Natural killer cell (primary cell): ENCODE measurements around the gene FBXL3. TPM values are rescaled to one million over a fixed set of nuclear protein-coding genes. Genes with fewer than 3 reads are reported as not detected.

Experiments
- ATAC-seq, 3 donors: fragments of 150-1000 bp in 2 of 3; fragments of 200-7000 bp in 1 of 3; cut with Tn5 transposase; 1 replicate in 1 of 3; 2 replicates in 2 of 3; pipeline ENCODE4 v1.10.0; 2021; ENCODE audit warnings: mild to moderate bottlenecking in 2 of 3, moderate library complexity in 2 of 3
- DNase-seq, 2 donors: peaks; one replicate each; pipeline versions ENCODE4 v3.0.0 to v3.0.0-alpha.2; 2013 to 2021; ENCODE audit warnings: mixed read lengths in 1 of 2
- H3K27ac ChIP-seq: one replicate; pipeline ENCODE4 v1.5.1; 2013; ENCODE audit warnings: mild to moderate bottlenecking, low read length
- H3K27me3 ChIP-seq: one replicate; pipeline ENCODE4 v1.6.1; 2013; ENCODE audit warnings: low read length; ENCODE audit not compliant: control insufficient read depth, insufficient read depth
- H3K36me3 ChIP-seq: one replicate; pipeline ENCODE4 v1.6.1; 2013; ENCODE audit warnings: low read length; ENCODE audit not compliant: control insufficient read depth, insufficient read depth
- H3K4me1 ChIP-seq: one replicate; pipeline ENCODE4 v1.6.1; 2013; ENCODE audit warnings: low read length; ENCODE audit not compliant: control insufficient read depth, insufficient read depth
- H3K4me3 ChIP-seq: one replicate; pipeline ENCODE4 v1.5.1; 2013; ENCODE audit warnings: low read length
- H3K9me3 ChIP-seq: one replicate; pipeline ENCODE4 v1.6.1; 2013; ENCODE audit warnings: low read length; ENCODE audit not compliant: control insufficient read depth, insufficient read depth
- H3K27ac Mint-ChIP-seq, 2 donors: one replicate each; pipeline ENCODE4 v1.8.0; 2022; ENCODE audit warnings: mild to moderate bottlenecking in 2 of 2, mixed read lengths in 2 of 2, moderate library complexity in 1 of 2
- H3K27me3 Mint-ChIP-seq, 2 donors: one replicate each; pipeline ENCODE4 v1.8.0; 2022; ENCODE audit warnings: low read depth in 2 of 2, mixed read lengths in 2 of 2
- H3K36me3 Mint-ChIP-seq: one replicate; pipeline ENCODE4 v1.8.0; 2022; ENCODE audit warnings: mixed read lengths
- H3K4me1 Mint-ChIP-seq, 2 donors: one replicate each; pipeline ENCODE4 v1.8.0; 2022; ENCODE audit warnings: mixed read lengths in 2 of 2
- H3K4me3 Mint-ChIP-seq: one replicate; pipeline ENCODE4 v1.8.0; 2022; ENCODE audit warnings: mild to moderate bottlenecking, moderate library complexity, mixed read lengths
- H3K9me3 Mint-ChIP-seq, 2 donors: one replicate each; pipeline ENCODE4 v1.8.0; 2022; ENCODE audit warnings: mixed read lengths in 2 of 2
- WGBS: methylation state at CpG from one replicate; pipeline ENCODE4 v1.1.7; 2013; ENCODE audit warnings: missing lambda C conversion rate; ENCODE audit not compliant: insufficient coverage; 5-methylcytosine and 5-hydroxymethylcytosine counted together
- intact Hi-C: fragments of 100-400 bp; cut with micrococcal nuclease; formaldehyde crosslinking; loops from one replicate; pipeline ENCODE4 v1.14.2; 2022
- total RNA-seq, 4 donors: library from RNA; stranded (reverse); fragments of 120-200 nt in 1 of 4; gene quantifications; one replicate each; pipeline versions ENCODE4 v1.2.3 to v1.2.4, GENCODE V29; 2013 to 2022
- TF ChIP-seq, protein P1 (sequence below): fragments of 200-600 bp; IDR thresholded peaks from one replicate; pipeline ENCODE4 v1.8.0; 2022; ENCODE audit warnings: antibody characterized with exemption

The FBXL3 gene
- total RNA-seq, 3 donors from 2014 or later (not counting 1 experiment from before 2014, with no cell fraction given), result 57.1 to 61.9 (median 58.0) TPM

GRCh38 chr13:77016888-77017623, 9.9 kb downstream of the FBXL3 start:
- Histone ChIP-seq H3K27ac (no peak overlapping the region), H3K9me3 (no peaks in the 10 kb centered on the region), H3K4me1 (peaks cover under 1% of the 10 kb centered on the region), H3K36me3 (peaks cover 76% of the 10 kb centered on the region), H3K4me3 (no peak overlapping the region), H3K27me3 (no peaks in the 10 kb centered on the region)
- TF ChIP-seq, protein P1, sequence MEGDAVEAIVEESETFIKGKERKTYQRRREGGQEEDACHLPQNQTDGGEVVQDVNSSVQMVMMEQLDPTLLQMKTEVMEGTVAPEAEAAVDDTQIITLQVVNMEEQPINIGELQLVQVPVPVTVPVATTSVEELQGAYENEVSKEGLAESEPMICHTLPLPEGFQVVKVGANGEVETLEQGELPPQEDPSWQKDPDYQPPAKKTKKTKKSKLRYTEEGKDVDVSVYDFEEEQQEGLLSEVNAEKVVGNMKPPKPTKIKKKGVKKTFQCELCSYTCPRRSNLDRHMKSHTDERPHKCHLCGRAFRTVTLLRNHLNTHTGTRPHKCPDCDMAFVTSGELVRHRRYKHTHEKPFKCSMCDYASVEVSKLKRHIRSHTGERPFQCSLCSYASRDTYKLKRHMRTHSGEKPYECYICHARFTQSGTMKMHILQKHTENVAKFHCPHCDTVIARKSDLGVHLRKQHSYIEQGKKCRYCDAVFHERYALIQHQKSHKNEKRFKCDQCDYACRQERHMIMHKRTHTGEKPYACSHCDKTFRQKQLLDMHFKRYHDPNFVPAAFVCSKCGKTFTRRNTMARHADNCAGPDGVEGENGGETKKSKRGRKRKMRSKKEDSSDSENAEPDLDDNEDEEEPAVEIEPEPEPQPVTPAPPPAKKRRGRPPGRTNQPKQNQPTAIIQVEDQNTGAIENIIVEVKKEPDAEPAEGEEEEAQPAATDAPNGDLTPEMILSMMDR, result no peak
- no peak overlapping the region for H3K27ac Mint-ChIP-seq
- no peaks in the 10 kb centered on the region for H3K9me3 Mint-ChIP-seq
- DNase-seq, result no peak
- no peaks in the 10 kb centered on the region for H3K27me3 Mint-ChIP-seq
- WGBS, result 93% methylated on average over 3 of the region's 6 CpGs
- no peak overlapping the region for H3K4me3 Mint-ChIP-seq
- peaks cover 35 to 36% of the 10 kb centered on the region in 2 donors for H3K4me1 Mint-ChIP-seq
- ATAC-seq, result no peak
- H3K36me3 Mint-ChIP-seq, result peaks cover 20% of the 10 kb centered on the region
- intact Hi-C loops, result no loop called here

GRCh38 chr13:77016251-77016812, 10.6 kb downstream of the FBXL3 start:
- H3K4me3 ChIP-seq, result no peak overlapping the region
- no peak for DNase-seq
- Mint-ChIP-seq H3K9me3 (no peaks in the 10 kb centered on the region), H3K27ac (no peak overlapping the region), H3K4me3 (no peak overlapping the region), H3K36me3 (peaks cover 20% of the 10 kb centered on the region), H3K27me3 (no peaks in the 10 kb centered on the region), H3K4me1 (peaks cover 31 to 35% of the 10 kb centered on the region in 2 donors)
- TF ChIP-seq, protein P1, result no peak
- H3K27ac ChIP-seq, result no peak overlapping the region
- H3K4me1 ChIP-seq, result no peaks in the 10 kb centered on the region
- intact Hi-C loops, result no loop called here
- no peaks in the 10 kb centered on the region for H3K27me3 ChIP-seq
- no peaks in the 10 kb centered on the region for H3K9me3 ChIP-seq
- no peak for ATAC-seq
- WGBS, result 92% methylated on average over 2 of the region's 3 CpGs
- H3K36me3 ChIP-seq, result peaks cover 78% of the 10 kb centered on the region

GRCh38 chr13:77014906-77015685, 11.9 kb downstream of the FBXL3 start:
- Histone ChIP-seq H3K4me3 (no peak overlapping the region), H3K27me3 (no peaks in the 10 kb centered on the region), H3K27ac (no peak overlapping the region), H3K4me1 (no peaks in the 10 kb centered on the region), H3K36me3 (peaks cover 76% of the 10 kb centered on the region), H3K9me3 (no peaks in the 10 kb centered on the region)
- no peaks in the 10 kb centered on the region for H3K27me3 Mint-ChIP-seq
- peaks cover 22 to 35% of the 10 kb centered on the region in 2 donors for H3K4me1 Mint-ChIP-seq
- no peak overlapping the region for H3K4me3 Mint-ChIP-seq
- no peaks in the 10 kb centered on the region for H3K9me3 Mint-ChIP-seq
- H3K27ac Mint-ChIP-seq, result no peak overlapping the region
- intact Hi-C loops, result no loop called here
- ATAC-seq, result no peak
- H3K36me3 Mint-ChIP-seq, result peaks cover 20% of the 10 kb centered on the region
- DNase-seq, result no peak
- WGBS, result 100% methylated on average over 1 of the region's 2 CpGs
- TF ChIP-seq, protein P1, result no peak
